CD4-positive, CD25-positive, alpha-beta regulatory T cell (primary cell): ENCODE data around the gene MGARP. TPM values are rescaled to one million over a fixed set of nuclear protein-coding genes. Genes with fewer than 3 reads are reported as not detected.

Source experiments
- ATAC-seq, 2 donors: fragments of 150-1000 bp; cut with Tn5 transposase; one replicate each; pipeline ENCODE4 v1.10.0; 2021; ENCODE audit warnings: low read depth in 2 of 2, moderate number of reproducible peaks in 2 of 2, moderate library complexity in 1 of 2
- DNase-seq, 3 donors: peaks; one replicate each; pipeline versions ENCODE4 v3.0.0 to v3.0.0-alpha.2; 2012 to 2022; ENCODE audit warnings: mixed read lengths in 1 of 3
- H3K27ac ChIP-seq: one replicate; pipeline ENCODE4 v1.7.0; 2013; ENCODE audit warnings: mild to moderate bottlenecking, low read length; ENCODE audit not compliant: insufficient read depth, poor library complexity, severe bottlenecking
- H3K27me3 ChIP-seq: one replicate; pipeline ENCODE4 v1.7.0; 2013; ENCODE audit warnings: low read length; ENCODE audit not compliant: control insufficient read depth, insufficient read depth
- H3K36me3 ChIP-seq: one replicate; pipeline ENCODE4 v1.7.0; 2013; ENCODE audit warnings: mild to moderate bottlenecking, low read length, moderate library complexity; ENCODE audit not compliant: control insufficient read depth, insufficient read depth
- H3K4me1 ChIP-seq: 2 replicates; pipeline ENCODE4 v1.7.0; 2013; ENCODE audit warnings: mild to moderate bottlenecking, low read length; ENCODE audit not compliant: insufficient read depth, control insufficient read depth, poor library complexity, severe bottlenecking
- H3K4me3 ChIP-seq: one replicate; pipeline ENCODE4 v1.7.0; 2013; ENCODE audit warnings: low read depth, mild to moderate bottlenecking, low read length, moderate library complexity
- H3K9me3 ChIP-seq, 2 experiments: 1 replicate in 1 of 2; 2 replicates in 1 of 2; pipeline ENCODE4 v1.7.0; 2013; ENCODE audit warnings: low read length in 2 of 2, mild to moderate bottlenecking in 1 of 2, moderate library complexity in 1 of 2; ENCODE audit not compliant: control insufficient read depth in 2 of 2
- H3K27ac Mint-ChIP-seq, 3 donors: one replicate each; pipeline ENCODE4 v1.8.0; 2020 to 2022; ENCODE audit warnings: mild to moderate bottlenecking in 3 of 3, mixed read lengths in 3 of 3, moderate library complexity in 2 of 3
- H3K27me3 Mint-ChIP-seq: one replicate; pipeline ENCODE4 v1.8.0; 2022; ENCODE audit warnings: mild to moderate bottlenecking, mixed read lengths
- H3K36me3 Mint-ChIP-seq: one replicate; pipeline ENCODE4 v1.8.0; 2020; ENCODE audit warnings: mixed read lengths
- H3K4me1 Mint-ChIP-seq, 4 donors: one replicate each; pipeline ENCODE4 v1.8.0; 2020 to 2022; ENCODE audit warnings: mixed read lengths in 4 of 4, mild to moderate bottlenecking in 1 of 4
- H3K4me3 Mint-ChIP-seq, 4 donors: one replicate each; pipeline ENCODE4 v1.8.0; 2020 to 2022; ENCODE audit warnings: mild to moderate bottlenecking in 4 of 4, mixed read lengths in 4 of 4, moderate library complexity in 3 of 4
- H3K9me3 Mint-ChIP-seq, 7 donors: one replicate each; pipeline ENCODE4 v1.8.0; 2020 to 2022; ENCODE audit warnings: mixed read lengths in 7 of 7, mild to moderate bottlenecking in 3 of 7, moderate library complexity in 2 of 7
- polyA plus RNA-seq, 4 donors: library from polyadenylated mRNA; unstranded; fragments of 300-500 nt; fragmentation: Illumina TruSeq; gene quantifications; one replicate each; pipeline ENCODE4 v1.2.3, GENCODE V29; 2021
- total RNA-seq: library from RNA; stranded (reverse); gene quantifications from one replicate; pipeline ENCODE4 v1.2.3, GENCODE V29; 2022

Gene MGARP
- total and polyA plus RNA-seq, 5 donors from 2014 or later: 0.18 to 0.49 (median 0.37) TPM; not detected in 1

- no peak overlapping the region for H3K27ac Mint-ChIP-seq
- Histone ChIP-seq H3K27ac (no peak overlapping the region), H3K4me1 (no peaks in the 10 kb centered on the region), H3K27me3 (no peaks in the 10 kb centered on the region), H3K4me3 (no peak overlapping the region), H3K36me3 (no peaks in the 10 kb centered on the region), H3K9me3 (no peaks in the 10 kb centered on the region)
- H3K36me3 Mint-ChIP-seq: no peaks in the 10 kb centered on the region
- H3K4me3 Mint-ChIP-seq: no peak overlapping the region
- peaks cover 0 to 4% (median 0%) of the 10 kb centered on the region in 7 donors for H3K9me3 Mint-ChIP-seq
- DNase-seq (no peak), ATAC-seq (no peak)
- peaks cover 28% of the 10 kb centered on the region for H3K27me3 Mint-ChIP-seq
- peaks cover 0 to 4% (median 2%) of the 10 kb centered on the region in 4 donors for H3K4me1 Mint-ChIP-seq
Observed at GRCh38 chr4:139242511-139243051, 37.4 kb downstream of the MGARP start.

- ATAC-seq (no peak), DNase-seq (no peak)
- Mint-ChIP-seq H3K9me3 (peaks cover 0 to 4% (median 0%) of the 10 kb centered on the region in 7 donors), H3K4me1 (peaks cover 0 to 4% (median 2%) of the 10 kb centered on the region in 4 donors), H3K27ac (no peak overlapping the region), H3K27me3 (peaks cover 24% of the 10 kb centered on the region), H3K4me3 (no peak overlapping the region), H3K36me3 (no peaks in the 10 kb centered on the region)
- H3K27me3 ChIP-seq: no peaks in the 10 kb centered on the region
- H3K4me3 ChIP-seq: no peak overlapping the region
- H3K36me3 ChIP-seq: no peaks in the 10 kb centered on the region
- H3K4me1 ChIP-seq: no peaks in the 10 kb centered on the region
- no peak overlapping the region for H3K27ac ChIP-seq
- no peaks in the 10 kb centered on the region for H3K9me3 ChIP-seq
Observed at GRCh38 chr4:139241784-139242151, 38.3 kb downstream of the MGARP start.

- H3K36me3 ChIP-seq: no peaks in the 10 kb centered on the region
- H3K9me3 ChIP-seq: no peaks in the 10 kb centered on the region
- DNase-seq (no peak), ATAC-seq (no peak)
- peaks cover 0 to 4% (median 0%) of the 10 kb centered on the region in 7 donors for H3K9me3 Mint-ChIP-seq
- no peaks in the 10 kb centered on the region for H3K36me3 Mint-ChIP-seq
- H3K4me3 ChIP-seq: no peak overlapping the region
- H3K27ac ChIP-seq: no peak overlapping the region
- no peak overlapping the region for H3K4me3 Mint-ChIP-seq
- H3K27me3 ChIP-seq: no peaks in the 10 kb centered on the region
- peaks cover 0 to 4% (median 2%) of the 10 kb centered on the region in 4 donors for H3K4me1 Mint-ChIP-seq
- no peaks in the 10 kb centered on the region for H3K4me1 ChIP-seq
- peaks cover 22% of the 10 kb centered on the region for H3K27me3 Mint-ChIP-seq
- no peak overlapping the region for H3K27ac Mint-ChIP-seq
Observed at GRCh38 chr4:139241086-139241783, 38.8 kb downstream of the MGARP start.

GRCh38 chr4:139239127-139239772 lies 40.8 kb downstream of the MGARP start:
- Mint-ChIP-seq H3K36me3 (no peaks in the 10 kb centered on the region), H3K4me3 (no peak overlapping the region), H3K9me3 (peaks cover 0 to 4% (median 0%) of the 10 kb centered on the region in 7 donors), H3K27me3 (peaks cover 13% of the 10 kb centered on the region), H3K4me1 (peaks cover 0 to 4% (median 2%) of the 10 kb centered on the region in 4 donors), H3K27ac (no peak overlapping the region)
- no peak overlapping the region for H3K4me3 ChIP-seq
- no peaks in the 10 kb centered on the region for H3K4me1 ChIP-seq
- no peaks in the 10 kb centered on the region for H3K36me3 ChIP-seq
- no peaks in the 10 kb centered on the region for H3K27me3 ChIP-seq
- no peak for DNase-seq
- H3K9me3 ChIP-seq: no peaks in the 10 kb centered on the region
- H3K27ac ChIP-seq: no peak overlapping the region
- no peak for ATAC-seq

- Mint-ChIP-seq H3K36me3 (no peaks in the 10 kb centered on the region), H3K9me3 (peaks cover 0 to 3% (median 0%) of the 10 kb centered on the region in 7 donors), H3K4me3 (no peak overlapping the region), H3K27ac (peak overlapping the region in 1 of 3 donors; percentile 16), H3K4me1 (peaks cover 2 to 4% (median 3%) of the 10 kb centered on the region in 4 donors), H3K27me3 (peaks cover 10% of the 10 kb centered on the region)
- ATAC-seq (no peak), DNase-seq (no peak)
- Histone ChIP-seq H3K27me3 (no peaks in the 10 kb centered on the region), H3K27ac (no peak overlapping the region), H3K9me3 (no peaks in the 10 kb centered on the region), H3K36me3 (no peaks in the 10 kb centered on the region), H3K4me3 (no peak overlapping the region), H3K4me1 (no peaks in the 10 kb centered on the region)
Observed at GRCh38 chr4:139234253-139234652, 45.8 kb downstream of the MGARP start.

- no peak overlapping the region for H3K4me3 Mint-ChIP-seq
- H3K27me3 Mint-ChIP-seq: peaks cover 5% of the 10 kb centered on the region
- no peaks in the 10 kb centered on the region for H3K27me3 ChIP-seq
- no peaks in the 10 kb centered on the region for H3K36me3 Mint-ChIP-seq
- no peaks in the 10 kb centered on the region for H3K4me1 ChIP-seq
- H3K9me3 ChIP-seq: no peaks in the 10 kb centered on the region
- ATAC-seq (peak in 1 of 2 donors; percentile 43), DNase-seq (peak in 2 of 3 donors; percentile 37 to 57)
- no peak overlapping the region for H3K4me3 ChIP-seq
- no peaks in the 10 kb centered on the region for H3K36me3 ChIP-seq
- no peaks in the 10 kb centered on the region for H3K9me3 Mint-ChIP-seq
- H3K27ac ChIP-seq: no peak overlapping the region
- peaks cover 0 to 4% (median 0%) of the 10 kb centered on the region in 4 donors for H3K4me1 Mint-ChIP-seq
- no peak overlapping the region for H3K27ac Mint-ChIP-seq
Observed at GRCh38 chr4:139229534-139230039, 50.4 kb downstream of the MGARP start.

GRCh38 chr4:139227729-139228404 lies 52.2 kb downstream of the MGARP start:
- H3K36me3 ChIP-seq: no peaks in the 10 kb centered on the region
- Mint-ChIP-seq H3K27me3 (peaks cover 5% of the 10 kb centered on the region), H3K36me3 (no peaks in the 10 kb centered on the region)

More at GRCh38 chr4:139227729-139228404, 52.2 kb downstream of the MGARP start:
- Histone ChIP-seq H3K4me3 (no peak overlapping the region), H3K27ac (no peak overlapping the region), H3K9me3 (no peaks in the 10 kb centered on the region), H3K4me1 (no peaks in the 10 kb centered on the region), H3K27me3 (no peaks in the 10 kb centered on the region)
- DNase-seq (peak in 1 of 3 donors; percentile 26), ATAC-seq (peak; percentile 39 to 55)
- H3K4me1 Mint-ChIP-seq: peaks cover 0 to 4% (median 0%) of the 10 kb centered on the region in 4 donors
- no peak overlapping the region for H3K4me3 Mint-ChIP-seq
- H3K27ac Mint-ChIP-seq: no peak overlapping the region
- H3K9me3 Mint-ChIP-seq: no peaks in the 10 kb centered on the region
